HCT116 (cell line): ENCODE measurements around the gene NAMPT. TPM values are rescaled to one million over a fixed set of nuclear protein-coding genes. Genes with fewer than 3 reads are reported as not detected.

ENCODE experiments used
- ATAC-seq: fragments of 200-7000 bp; cut with Tn5 transposase; 2 replicates; pipeline ENCODE4 v1.9.1; 2020; ENCODE audit warnings: mild to moderate bottlenecking, moderate library complexity
- BruUV-seq: library from RNA; stranded (reverse); fragments of 400-500 nt; replicated peaks from 2 replicates; lab custom pipeline; 2021; lab: Mats Ljungman, UMichigan
- CTCF ChIA-PET: fragments of 300-600 bp; sonication (Branson Sonifier 250); formaldehyde crosslinking; loops from one replicate; lab custom pipeline; 2021; ENCODE audit warnings: antibody characterized with exemption; lab: Charles Lee
- POLR2A ChIA-PET: fragments of 300-600, 350-600 bp; sonication (Branson Sonifier 250); formaldehyde crosslinking; loops from one replicate; lab custom pipeline; 2021; ENCODE audit warnings: antibody characterized with exemption; lab: Charles Lee
- RAD21 ChIA-PET, 2 experiments: fragments of 300-600 bp; sonication (Branson Sonifier 250); formaldehyde crosslinking; loops; one replicate each; lab custom pipeline; 2023; ENCODE audit warnings: low total read pairs in 2 of 2; ENCODE audit not compliant: uncharacterized antibody in 2 of 2, unreplicated experiment in 2 of 2, low non-redundant PET in 1 of 2; lab: Charles Lee
- DNase-seq: peaks from one replicate; pipeline ENCODE4 v3.0.0-alpha.2; 2010; ENCODE audit warnings: low read depth, low spot score
- H2AFZ ChIP-seq: fragments of 200-600 bp; shearing (Covaris generic), sonication (generic); 2 replicates; pipeline ENCODE4 v1.6.1; 2017; ENCODE audit warnings: low read depth, mixed run types, mixed read lengths, antibody characterized with exemption, low read length; ENCODE audit not compliant: poor library complexity, severe bottlenecking
- H3K27ac ChIP-seq: 2 replicates; pipeline ENCODE4 v1.5.1; 2012; ENCODE audit warnings: low read depth, low read length
- H3K27me3 ChIP-seq: fragments of 200-600 bp; sonication (generic); 2 replicates; pipeline ENCODE4 v1.6.1; 2016; ENCODE audit warnings: mixed run types, low read length, mixed read lengths; ENCODE audit not compliant: insufficient read depth
- H3K36me3 ChIP-seq, 2 experiments: fragments of 200-500 bp in 1 of 2; fragments of 200-600 bp in 1 of 2; sonication (Bioruptor generic) in 1 of 2; sonication (generic) in 1 of 2; 2 replicates each; pipeline versions ENCODE4 v1.5.1 to v1.6.1; 2014 to 2016; ENCODE audit warnings: low read length in 2 of 2, inconsistent platforms in 1 of 2, mixed read lengths in 1 of 2, mixed run types in 1 of 2; ENCODE audit not compliant: insufficient read depth in 2 of 2, control insufficient read depth in 1 of 2
- H3K4me1 ChIP-seq, 2 experiments: fragments of 200-600 bp in 1 of 2; sonication (generic) in 1 of 2; 2 replicates each; pipeline versions ENCODE4 v1.5.1 to v1.6.1; 2012 to 2017; ENCODE audit warnings: low read length in 2 of 2, inconsistent platforms in 1 of 2, mild to moderate bottlenecking in 1 of 2, mixed read lengths in 1 of 2, mixed run types in 1 of 2, moderate library complexity in 1 of 2; ENCODE audit not compliant: insufficient read depth in 2 of 2, control insufficient read depth in 1 of 2
- H3K4me2 ChIP-seq: fragments of 200-600 bp; sonication (generic); 2 replicates; pipeline ENCODE4 v1.6.1; 2017; ENCODE audit warnings: mixed run types, low read length, mixed read lengths
- H3K4me3 ChIP-seq, 2 experiments: fragments of 200-600 bp in 1 of 2; sonication (generic) in 1 of 2; replicated peaks in 1 of 2; 2 replicates each; pipeline ENCODE4 v1.5.1; 2011 to 2016; ENCODE audit warnings: low read length in 2 of 2, control low read depth in 1 of 2, low read depth in 1 of 2, mild to moderate bottlenecking in 1 of 2, mixed read lengths in 1 of 2, mixed run types in 1 of 2
- H3K79me2 ChIP-seq: fragments of 200-600 bp; sonication (generic); 2 replicates; pipeline ENCODE4 v1.6.1; 2017; ENCODE audit warnings: mild to moderate bottlenecking, mixed run types, low read length, moderate library complexity, mixed read lengths; ENCODE audit not compliant: insufficient read depth
- H3K9ac ChIP-seq: fragments of 200-600 bp; sonication (generic); 2 replicates; pipeline ENCODE4 v1.6.1; 2016; ENCODE audit warnings: low read length, mixed read lengths
- H3K9me2 ChIP-seq: fragments of 200-600 bp; sonication (generic), shearing (Covaris generic); 2 replicates; pipeline ENCODE4 v1.6.1; 2017; ENCODE audit warnings: mixed run types, mild to moderate bottlenecking, moderate library complexity; ENCODE audit not compliant: insufficient read depth
- H3K9me3 ChIP-seq, 2 experiments: fragments of 200-500 bp in 1 of 2; fragments of 200-600 bp in 1 of 2; sonication (Bioruptor generic) in 1 of 2; sonication (generic) in 1 of 2; 2 replicates each; pipeline ENCODE4 v1.6.1; 2014 to 2017; ENCODE audit warnings: low read length in 2 of 2, mixed read lengths in 2 of 2, inconsistent platforms in 1 of 2, low read depth in 1 of 2, mild to moderate bottlenecking in 1 of 2, mixed run types in 1 of 2, moderate library complexity in 1 of 2; ENCODE audit not compliant: control insufficient read depth in 1 of 2, insufficient read depth in 1 of 2
- H4K20me1 ChIP-seq: fragments of 200-600 bp; sonication (generic), shearing (Covaris generic); 2 replicates; pipeline ENCODE4 v1.6.1; 2017; ENCODE audit warnings: mixed run types, mild to moderate bottlenecking, moderate library complexity; ENCODE audit not compliant: insufficient read depth
- CBX3 ChIP-seq: IDR thresholded peaks from 2 replicates; pipeline ENCODE4 v1.6.1; 2012; ENCODE audit warnings: low read depth
- EGR1 ChIP-seq: IDR thresholded peaks from 2 replicates; pipeline ENCODE4 v1.6.1; 2012; ENCODE audit warnings: low read depth
- EZH2 ChIP-seq: fragments of 200-600 bp; sonication (generic); IDR thresholded peaks from 2 replicates; pipeline ENCODE4 v1.6.1; 2017; ENCODE audit warnings: antibody characterized with exemption, mixed run types
- EZH2phosphoT487 ChIP-seq: fragments of 200-600 bp; IDR thresholded peaks from 2 replicates; pipeline ENCODE4 v1.6.1; 2018; ENCODE audit warnings: antibody characterized with exemption, borderline replicate concordance
- FOSL1 ChIP-seq: IDR thresholded peaks from 2 replicates; pipeline ENCODE4 v1.6.1; 2012; ENCODE audit warnings: low read depth
- JUND ChIP-seq: IDR thresholded peaks from 2 replicates; pipeline ENCODE4 v1.6.1; 2012
- MAX ChIP-seq: IDR thresholded peaks from 2 replicates; pipeline ENCODE4 v1.6.1; 2012
- POLR2A ChIP-seq: IDR thresholded peaks from 2 replicates; pipeline ENCODE4 v1.7.0; 2011; ENCODE audit warnings: borderline replicate concordance; ENCODE audit not compliant: insufficient read depth, insufficient read length; ENCODE audit errors: extremely low read depth
- POLR2AphosphoS5 ChIP-seq: IDR thresholded peaks from 2 replicates; pipeline ENCODE4 v1.6.1; 2011; ENCODE audit warnings: mild to moderate bottlenecking, low read depth, low read length, moderate library complexity
- RAD21 ChIP-seq: IDR thresholded peaks from 2 replicates; pipeline ENCODE4 v1.6.1; 2012; ENCODE audit warnings: low read depth, mild to moderate bottlenecking
- REST ChIP-seq: IDR thresholded peaks from 2 replicates; pipeline ENCODE4 v1.6.1; 2012; ENCODE audit warnings: low read depth
- SRF ChIP-seq: IDR thresholded peaks from 2 replicates; pipeline ENCODE4 v1.6.1; 2012; ENCODE audit warnings: low read depth
- TCF7L2 ChIP-seq: IDR thresholded peaks from 2 replicates; pipeline ENCODE4 v1.7.0; 2011; ENCODE audit warnings: borderline replicate concordance, inconsistent platforms; ENCODE audit not compliant: insufficient read depth, insufficient read length; ENCODE audit errors: extremely low read depth
- ZBTB33 ChIP-seq: IDR thresholded peaks from 2 replicates; pipeline ENCODE4 v1.6.1; 2011; ENCODE audit warnings: mild to moderate bottlenecking, low read length, moderate library complexity; ENCODE audit not compliant: insufficient replicate concordance; ENCODE audit errors: extremely low read depth
- ZFX ChIP-seq: fragments of 450-650 bp; IDR thresholded peaks from 2 replicates; pipeline ENCODE4 v1.6.1; 2017
- intact Hi-C: fragments of 100-400 bp; cut with micrococcal nuclease; formaldehyde crosslinking; loops from 2 replicates; pipeline ENCODE4 v1.10.0; 2022
- total RNA-seq: library from RNA; stranded (reverse); gene quantifications from one replicate; pipeline ENCODE4 v1.2.1, GENCODE V29; 2021; ENCODE audit not compliant: unreplicated experiment

NAMPT gene
- total RNA-seq, 1 experiment from 2014 or later: 113 TPM

DNA sequence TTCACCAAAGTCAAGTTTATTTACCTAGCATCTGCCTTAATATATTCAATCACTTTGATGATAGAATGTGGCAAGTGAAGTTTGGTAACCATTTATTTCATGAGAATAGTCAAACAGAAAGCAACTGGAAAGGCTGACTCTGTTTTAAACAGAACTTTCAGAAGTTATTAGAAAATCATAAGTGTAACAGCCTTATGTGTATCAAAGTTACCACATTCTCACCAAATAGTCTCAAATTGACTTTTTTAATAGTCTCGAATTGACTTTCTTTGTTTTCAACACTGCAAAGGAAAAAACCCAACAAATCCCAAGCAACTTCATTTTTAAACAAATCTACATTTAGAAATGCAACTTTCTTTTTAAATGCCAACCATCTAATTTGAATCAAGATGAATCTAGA, 29.5 kb downstream of the NAMPT start:
- Histone ChIP-seq H3K9me3 (no peaks in the 10 kb centered on the region), H3K36me3 (peaks cover 25 to 42% of the 10 kb centered on the region in 2 experiments; a peak in 3 of 4 replicates), H3K4me2 (no peak overlapping the region), H3K27me3 (no peaks in the 10 kb centered on the region), H3K9me2 (no peaks in the 10 kb centered on the region), H3K27ac (no peak overlapping the region), H3K79me2 (peaks cover 17% of the 10 kb centered on the region), H3K4me1 (no peaks in the 10 kb centered on the region), H3K9ac (no peak overlapping the region), H3K4me3 (no peak overlapping the region), H4K20me1 (no peaks in the 10 kb centered on the region), H2AFZ (no peak overlapping the region)
- no peak for TF ChIP-seq MAX
- TF ChIP-seq POLR2A: no peak
- TF ChIP-seq FOSL1: no peak
- TF ChIP-seq RAD21: no peak
- TF ChIP-seq CBX3: no peak
- TF ChIP-seq JUND: no peak
- TF ChIP-seq POLR2AphosphoS5: no peak
- TF ChIP-seq EZH2phosphoT487: no peak
- no peak for TF ChIP-seq REST
- no peak for TF ChIP-seq ZFX
- no peak for TF ChIP-seq ZBTB33
- TF ChIP-seq EGR1: no peak
- no peak for TF ChIP-seq EZH2
- TF ChIP-seq TCF7L2: no peak
- TF ChIP-seq SRF: no peak
- intact Hi-C loops: no loop called here
- DNase-seq (no peak), ATAC-seq (no peak)
- BruUV-seq: no TSS peak
- POLR2A ChIA-PET: no interaction called here
- CTCF ChIA-PET: no interaction called here
- RAD21 ChIA-PET: no interaction called here
